ENCODE results near the gene TSNAXIP1.
A peak's percentile ranks its signal among the peaks of the same experiment; 100 is the strongest.
"Not testable (repeated sequence)": the region's sequence is repeated elsewhere in the genome, so short reads cannot be mapped to it uniquely, and the experiment has no call there.

The TSNAXIP1 gene

GRCh38 chr16:67834242-67834614, 27.5 kb downstream of the TSNAXIP1 start:
- TF ChIP-seq ZFX (IDR thresholded peaks at IDR 0.05; ENCODE audit: borderline replicate concordance) = no peak
- TF ChIP-seq CTCF (IDR thresholded peaks at IDR 0.05) = no peak
- H3K27ac ChIP-seq = peak overlapping the region; percentile 57

GRCh38 chr16:67837190-67837589, 30.5 kb downstream of the TSNAXIP1 start:
- not testable (repeated sequence) for H3K27ac ChIP-seq

- no peak overlapping the region for H3K27ac ChIP-seq
- TF ChIP-seq CTCF (IDR thresholded peaks at IDR 0.05) (no peak), ZFX (IDR thresholded peaks at IDR 0.05; ENCODE audit: borderline replicate concordance) (no peak)
These were observed 31.1 kb downstream of the TSNAXIP1 start for GRCh38 chr16:67837811-67838210.

- peak overlapping the region; percentile 97 for H3K27ac ChIP-seq
- TF ChIP-seq ZFX (IDR thresholded peaks at IDR 0.05; ENCODE audit: borderline replicate concordance) (no peak), CTCF (IDR thresholded peaks at IDR 0.05) (no peak)
These were observed 34.6 kb downstream of the TSNAXIP1 start for GRCh38 chr16:67841198-67841815.

GRCh38 chr16:67841816-67842508, 35.3 kb downstream of the TSNAXIP1 start, which contains the start of gene THAP11:
THAP11 (plus strand) TSS chr16:67842320; CDS start chr16:67842555, 235 bp downstream.
- no peak for TF ChIP-seq ZFX (IDR thresholded peaks at IDR 0.05; ENCODE audit: borderline replicate concordance)
- TF ChIP-seq CTCF (IDR thresholded peaks at IDR 0.05) = peak; percentile 91
- peak within 1 kb of the TSS; percentile 97 for H3K27ac ChIP-seq

- TF ChIP-seq CTCF (IDR thresholded peaks at IDR 0.05) (no peak), ZFX (IDR thresholded peaks at IDR 0.05; ENCODE audit: borderline replicate concordance) (no peak)
These were observed 36.0 kb downstream of the TSNAXIP1 start for GRCh38 chr16:67842509-67843342.

GRCh38 chr16:67843343-67843765, 36.7 kb downstream of the TSNAXIP1 start:
- H3K27ac ChIP-seq = peak overlapping the region; percentile 97
- TF ChIP-seq CTCF (IDR thresholded peaks at IDR 0.05) (no peak), ZFX (IDR thresholded peaks at IDR 0.05; ENCODE audit: borderline replicate concordance) (no peak)

More at GRCh38 chr16:67842509-67843342, 36.0 kb downstream of the TSNAXIP1 start:
- peak overlapping the region; percentile 97 for H3K27ac ChIP-seq

All from 22Rv1 (cell line).